Measurements from ENCODE around the gene RTN4R. TPM values are rescaled to one million over a fixed set of nuclear protein-coding genes. Genes with fewer than 3 reads are reported as not detected.

Gene RTN4R
- total and polyA plus RNA-seq, 9 of the 15 experiments (the other 6 are each of a cell fraction or from before 2014, with no cell fraction given) = 0.04 to 2.8 (median 1.4) TPM; not detected in 3

GRCh38 chr22:20239676-20240446 is 28.3 kb downstream of the RTN4R start (continued):
- TF ChIP-seq ZBTB40 (IDR thresholded peaks at IDR 0.05) (no peak), ZBTB40 (CRISPR knock-in tag; IDR thresholded peaks at IDR 0.05) (peak; percentile 64), GABPB2 (CRISPR knock-in tag; conservative IDR thresholded peaks at IDR 0.05) (no peak), ZNF407 (IDR thresholded peaks at IDR 0.05; ENCODE audit: low read depth) (no peak)
- TF ChIP-seq, protein P1, sequence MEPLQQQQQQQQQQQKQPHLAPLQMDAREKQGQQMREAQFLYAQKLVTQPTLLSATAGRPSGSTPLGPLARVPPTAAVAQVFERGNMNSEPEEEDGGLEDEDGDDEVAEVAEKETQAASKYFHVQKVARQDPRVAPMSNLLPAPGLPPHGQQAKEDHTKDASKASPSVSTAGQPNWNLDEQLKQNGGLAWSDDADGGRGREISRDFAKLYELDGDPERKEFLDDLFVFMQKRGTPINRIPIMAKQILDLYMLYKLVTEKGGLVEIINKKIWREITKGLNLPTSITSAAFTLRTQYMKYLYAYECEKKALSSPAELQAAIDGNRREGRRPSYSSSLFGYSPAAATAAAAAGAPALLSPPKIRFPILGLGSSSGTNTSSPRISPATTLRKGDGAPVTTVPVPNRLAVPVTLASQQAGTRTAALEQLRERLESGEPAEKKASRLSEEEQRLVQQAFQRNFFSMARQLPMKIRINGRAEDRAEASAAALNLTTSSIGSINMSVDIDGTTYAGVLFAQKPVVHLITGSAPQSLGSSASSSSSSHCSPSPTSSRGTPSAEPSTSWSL (CRISPR knock-in tag; IDR thresholded peaks at IDR 0.05; ENCODE audit: borderline replicate concordance) = no peak

Measured in K562 (cell line).